ENCODE measurements around the gene EFCAB6.

GRCh38 chr22:43745783-43746356, 66.2 kb downstream of the EFCAB6 start:
- TF ChIP-seq CTCF (IDR thresholded peaks at IDR 0.05), result no peak
- peak; percentile 44 for TF ChIP-seq POLR2AphosphoS5 (IDR thresholded peaks at IDR 0.05)
- no peak for TF ChIP-seq POLR2A (IDR thresholded peaks at IDR 0.05)
